ENCODE results near the gene CYB5B.

Gene CYB5B

DNA sequence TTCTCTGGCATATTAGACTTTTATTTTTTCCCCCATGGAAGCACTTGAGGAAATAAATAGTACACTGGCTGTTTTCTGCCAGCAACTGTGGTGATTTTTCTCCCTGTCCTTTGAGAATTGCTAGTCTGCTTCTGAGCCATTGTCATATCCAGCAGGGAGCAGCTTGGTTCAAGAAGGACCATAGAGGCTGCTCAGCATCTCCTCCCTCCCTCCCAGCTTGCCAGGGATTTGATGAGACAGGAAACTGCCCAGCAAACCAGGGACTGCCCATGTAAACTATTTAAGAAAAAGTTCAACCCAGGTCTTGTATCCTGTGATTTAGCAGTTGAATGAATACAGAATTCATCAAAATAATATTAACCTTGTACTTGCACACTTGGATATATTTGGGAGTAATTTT, 39.5 kb downstream of the CYB5B start:
- TF ChIP-seq, protein P1, sequence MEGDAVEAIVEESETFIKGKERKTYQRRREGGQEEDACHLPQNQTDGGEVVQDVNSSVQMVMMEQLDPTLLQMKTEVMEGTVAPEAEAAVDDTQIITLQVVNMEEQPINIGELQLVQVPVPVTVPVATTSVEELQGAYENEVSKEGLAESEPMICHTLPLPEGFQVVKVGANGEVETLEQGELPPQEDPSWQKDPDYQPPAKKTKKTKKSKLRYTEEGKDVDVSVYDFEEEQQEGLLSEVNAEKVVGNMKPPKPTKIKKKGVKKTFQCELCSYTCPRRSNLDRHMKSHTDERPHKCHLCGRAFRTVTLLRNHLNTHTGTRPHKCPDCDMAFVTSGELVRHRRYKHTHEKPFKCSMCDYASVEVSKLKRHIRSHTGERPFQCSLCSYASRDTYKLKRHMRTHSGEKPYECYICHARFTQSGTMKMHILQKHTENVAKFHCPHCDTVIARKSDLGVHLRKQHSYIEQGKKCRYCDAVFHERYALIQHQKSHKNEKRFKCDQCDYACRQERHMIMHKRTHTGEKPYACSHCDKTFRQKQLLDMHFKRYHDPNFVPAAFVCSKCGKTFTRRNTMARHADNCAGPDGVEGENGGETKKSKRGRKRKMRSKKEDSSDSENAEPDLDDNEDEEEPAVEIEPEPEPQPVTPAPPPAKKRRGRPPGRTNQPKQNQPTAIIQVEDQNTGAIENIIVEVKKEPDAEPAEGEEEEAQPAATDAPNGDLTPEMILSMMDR (IDR thresholded peaks at IDR 0.05; ENCODE audit: low read depth, low read length, missing control alignments): no peak
- H3K27me3 ChIP-seq (replicated peaks): no peaks in the 10 kb centered on the region
- H3K36me3 ChIP-seq (replicated peaks): no peaks in the 10 kb centered on the region
- no peak for DNase-seq
- no peak overlapping the region for H3K4me3 ChIP-seq (ENCODE audit: low read depth, low read length)
- no peak overlapping the region for H3K27ac ChIP-seq
- in situ Hi-C loops (cut with HindIII; ENCODE audit: low pct_ligation_motif_present, low sequenced_read_pairs): no loop called here

DNA sequence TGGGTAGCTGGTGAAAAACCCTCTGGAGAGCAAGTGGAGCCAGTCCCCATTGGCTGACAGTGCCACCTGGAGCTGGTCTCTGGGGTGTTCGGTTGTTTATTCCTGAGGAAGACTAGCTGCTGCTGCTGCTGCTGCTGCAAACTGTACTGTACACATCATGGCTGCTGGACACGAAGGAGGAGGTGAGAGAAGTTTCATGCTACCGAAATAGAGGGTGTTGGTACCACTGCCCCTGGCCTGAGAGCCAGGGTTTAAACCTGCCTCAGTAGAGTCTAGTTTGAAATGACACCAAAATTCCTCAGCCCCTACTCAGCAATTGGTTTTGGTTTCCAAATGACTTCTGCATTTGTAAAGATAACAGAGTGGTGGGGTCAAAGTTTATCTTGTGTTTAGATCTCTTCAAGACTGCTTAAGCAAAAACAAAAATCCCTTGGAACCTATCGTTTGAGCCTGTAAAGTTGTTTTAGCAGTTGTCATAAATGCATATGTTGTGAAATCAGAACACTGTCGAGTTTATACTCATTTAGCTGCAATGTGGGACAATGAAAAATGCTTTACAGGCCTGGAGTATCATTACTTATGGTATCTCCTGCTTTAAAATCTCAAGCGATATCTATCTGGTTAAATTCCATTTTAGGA, 40.8 kb downstream of the CYB5B start:
- Histone ChIP-seq H3K4me3 (ENCODE audit: low read depth, low read length) (no peak overlapping the region), H3K27ac (no peak overlapping the region), H3K27me3 (replicated peaks) (no peaks in the 10 kb centered on the region), H3K36me3 (replicated peaks) (no peaks in the 10 kb centered on the region)
- peak; percentile 35 for DNase-seq
- in situ Hi-C loops (cut with HindIII; ENCODE audit: low pct_ligation_motif_present, low sequenced_read_pairs): no loop called here
- TF ChIP-seq, protein P1 (IDR thresholded peaks at IDR 0.05; ENCODE audit: low read depth, low read length, missing control alignments): peak; percentile 21

DNA sequence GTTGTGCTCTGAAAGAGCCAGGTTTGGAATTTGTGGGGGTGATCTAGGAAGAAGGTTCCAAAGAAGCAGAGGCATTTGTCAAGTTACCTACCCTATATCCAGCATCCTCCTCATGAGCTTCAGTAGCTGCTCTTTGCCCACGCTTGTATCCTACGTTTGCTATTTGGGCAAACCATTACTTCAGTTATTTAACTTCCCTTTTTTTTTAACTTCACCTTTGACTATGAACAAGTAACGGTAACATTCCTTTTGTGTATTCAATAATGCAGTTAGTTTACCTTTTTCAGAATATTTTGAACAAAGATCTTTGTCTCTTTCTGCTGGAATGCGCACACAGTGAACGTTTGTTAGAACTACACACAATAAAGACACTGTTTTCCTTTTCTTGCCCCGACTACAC, 41.5 kb downstream of the CYB5B start:
- Histone ChIP-seq H3K4me3 (ENCODE audit: low read depth, low read length) (no peak overlapping the region), H3K27ac (no peak overlapping the region), H3K27me3 (replicated peaks) (no peaks in the 10 kb centered on the region), H3K36me3 (replicated peaks) (no peaks in the 10 kb centered on the region)
- in situ Hi-C loops (cut with HindIII; ENCODE audit: low pct_ligation_motif_present, low sequenced_read_pairs): no loop called here
- TF ChIP-seq, protein P1 (IDR thresholded peaks at IDR 0.05; ENCODE audit: low read depth, low read length, missing control alignments): no peak
- DNase-seq: no peak

DNA sequence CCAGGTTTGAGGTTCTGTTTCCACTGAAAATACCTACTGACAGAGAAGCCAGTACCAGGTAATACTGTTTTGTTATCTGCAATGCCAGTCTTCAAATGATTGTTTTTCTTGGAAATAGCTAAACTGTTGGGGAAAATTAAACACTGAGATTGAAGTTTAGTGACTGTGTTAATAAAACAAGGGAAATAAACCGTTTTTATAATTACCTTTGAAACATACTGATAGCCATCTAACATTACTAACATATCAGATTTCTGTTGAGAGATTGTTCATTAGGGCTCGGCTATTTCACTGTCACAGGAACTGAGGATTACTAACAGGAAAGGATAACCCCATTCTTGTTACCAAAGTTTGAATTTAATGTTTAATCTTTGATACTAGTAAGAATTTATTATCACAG, 42.1 kb downstream of the CYB5B start:
- H3K36me3 ChIP-seq (replicated peaks): no peaks in the 10 kb centered on the region
- TF ChIP-seq, protein P1 (IDR thresholded peaks at IDR 0.05; ENCODE audit: low read depth, low read length, missing control alignments): no peak
- H3K27me3 ChIP-seq (replicated peaks): no peaks in the 10 kb centered on the region
- H3K27ac ChIP-seq: no peak overlapping the region
- no peak overlapping the region for H3K4me3 ChIP-seq (ENCODE audit: low read depth, low read length)
- in situ Hi-C loops (cut with HindIII; ENCODE audit: low pct_ligation_motif_present, low sequenced_read_pairs): no loop called here
- no peak for DNase-seq

DNA sequence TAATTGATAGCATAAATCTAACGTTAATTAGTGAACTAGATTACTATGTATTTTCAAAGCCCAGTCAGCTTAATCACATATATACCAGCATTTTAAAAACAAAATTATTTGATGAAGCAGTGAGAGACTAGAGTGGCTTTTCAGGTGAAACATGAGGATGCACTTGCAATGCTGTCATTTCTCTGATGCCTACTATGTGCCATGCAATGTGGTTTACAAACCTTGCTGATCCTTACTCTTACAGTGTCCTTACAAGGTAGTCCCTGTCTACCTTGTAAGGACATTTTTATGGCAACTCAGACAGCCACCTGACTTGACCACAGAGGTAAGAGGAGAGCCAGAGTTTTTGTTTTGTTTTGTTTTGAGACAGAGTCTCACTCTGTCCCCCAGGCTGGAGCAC, 42.7 kb downstream of the CYB5B start:
- no peak overlapping the region for H3K27ac ChIP-seq
- TF ChIP-seq, protein P1 (IDR thresholded peaks at IDR 0.05; ENCODE audit: low read depth, low read length, missing control alignments): no peak
- no peak for DNase-seq

More for the DNA sequence above, 42.7 kb downstream of the CYB5B start:
- in situ Hi-C loops (cut with HindIII; ENCODE audit: low pct_ligation_motif_present, low sequenced_read_pairs): no loop called here
- Histone ChIP-seq H3K4me3 (ENCODE audit: low read depth, low read length) (no peak overlapping the region), H3K36me3 (replicated peaks) (no peaks in the 10 kb centered on the region), H3K27me3 (replicated peaks) (no peaks in the 10 kb centered on the region)

All from brain microvascular endothelial cell (primary cell).